H9 (cell line): ENCODE measurements around the gene FBXO42. TPM values are rescaled to one million over a fixed set of nuclear protein-coding genes. Genes with fewer than 3 reads are reported as not detected.

Source experiments
- DNase-seq: peaks from one replicate; pipeline ENCODE4 v3.0.0-alpha.2; 2017
- H2AFZ ChIP-seq: one replicate; pipeline ENCODE4 v1.6.1; 2013; ENCODE audit warnings: mild to moderate bottlenecking, low read length, control low read depth, moderate library complexity
- H2AK5ac ChIP-seq: 2 replicates; pipeline ENCODE4 v1.6.1; 2013; ENCODE audit warnings: low read length, control low read depth, mixed read lengths; ENCODE audit not compliant: insufficient read length
- H2BK120ac ChIP-seq: one replicate; pipeline ENCODE4 v1.6.1; 2013; ENCODE audit warnings: low read depth, mild to moderate bottlenecking, low read length, control low read depth, inconsistent platforms; ENCODE audit not compliant: poor library complexity, severe bottlenecking
- H2BK12ac ChIP-seq: 2 replicates; pipeline ENCODE4 v1.6.1; 2013; ENCODE audit warnings: low read length, control low read depth, mixed read lengths, low read depth; ENCODE audit not compliant: insufficient read length
- H2BK15ac ChIP-seq: 2 replicates; pipeline ENCODE4 v1.6.1; 2013; ENCODE audit warnings: low read depth, low read length, control low read depth
- H2BK20ac ChIP-seq: one replicate; pipeline ENCODE4 v1.6.1; 2013; ENCODE audit warnings: low read depth, mild to moderate bottlenecking, low read length, control low read depth, inconsistent platforms; ENCODE audit not compliant: poor library complexity, severe bottlenecking
- H2BK5ac ChIP-seq: 2 replicates; pipeline ENCODE4 v1.6.1; 2013; ENCODE audit warnings: low read length, control low read depth, mixed read lengths; ENCODE audit not compliant: insufficient read length
- H3K14ac ChIP-seq: 2 replicates; pipeline ENCODE4 v1.6.1; 2013; ENCODE audit warnings: low read length, control low read depth; ENCODE audit not compliant: insufficient read depth
- H3K18ac ChIP-seq: 2 replicates; pipeline ENCODE4 v1.6.1; 2013; ENCODE audit warnings: low read depth, mild to moderate bottlenecking, mixed read lengths, low read length, control low read depth; ENCODE audit not compliant: insufficient read length
- H3K23ac ChIP-seq: 2 replicates; pipeline ENCODE4 v1.6.1; 2013; ENCODE audit warnings: low read length, control low read depth, mixed read lengths, low read depth; ENCODE audit not compliant: insufficient read length
- H3K23me2 ChIP-seq: 2 replicates; pipeline ENCODE4 v1.6.1; 2013; ENCODE audit warnings: low read depth, mild to moderate bottlenecking, mixed read lengths, low read length, control low read depth; ENCODE audit not compliant: insufficient read length, poor library complexity, severe bottlenecking
- H3K27ac ChIP-seq: 2 replicates; pipeline ENCODE4 v1.5.1; 2013; ENCODE audit warnings: low read length, control low read depth, mixed read lengths, low read depth; ENCODE audit not compliant: insufficient read length
- H3K27me3 ChIP-seq: 2 replicates; pipeline ENCODE4 v1.6.1; 2013; ENCODE audit warnings: low read length, control low read depth, inconsistent platforms; ENCODE audit not compliant: insufficient read depth
- H3K4ac ChIP-seq: 2 replicates; pipeline ENCODE4 v1.6.1; 2013; ENCODE audit warnings: low read depth, mild to moderate bottlenecking, control low read depth, inconsistent platforms, low read length, moderate library complexity
- H3K4me1 ChIP-seq: 2 replicates; pipeline ENCODE4 v1.6.1; 2013; ENCODE audit warnings: low read length, control low read depth, inconsistent platforms; ENCODE audit not compliant: insufficient read depth
- H3K4me2 ChIP-seq: 2 replicates; pipeline ENCODE4 v1.6.1; 2013; ENCODE audit warnings: low read length, control low read depth, mixed read lengths; ENCODE audit not compliant: insufficient read length, insufficient read depth
- H3K56ac ChIP-seq: 2 replicates; pipeline ENCODE4 v1.6.1; 2013; ENCODE audit warnings: low read depth, mild to moderate bottlenecking, mixed read lengths, low read length, control low read depth; ENCODE audit not compliant: insufficient read length
- H3K79me1 ChIP-seq: 2 replicates; pipeline ENCODE4 v1.6.1; 2013; ENCODE audit warnings: low read depth, mild to moderate bottlenecking, moderate library complexity, low read length, control low read depth, inconsistent platforms; ENCODE audit not compliant: insufficient read depth, poor library complexity, severe bottlenecking
- H3K79me2 ChIP-seq: 2 replicates; pipeline ENCODE4 v1.6.1; 2013; ENCODE audit warnings: low read length, control low read depth, inconsistent platforms; ENCODE audit not compliant: insufficient read depth
- H3K9ac ChIP-seq: 2 replicates; pipeline ENCODE4 v1.6.1; 2013; ENCODE audit warnings: low read length, control low read depth, mixed read lengths; ENCODE audit not compliant: insufficient read length; ENCODE audit errors: extremely low read depth
- H3K9me3 ChIP-seq: one replicate; pipeline ENCODE4 v1.6.1; 2013; ENCODE audit warnings: low read depth, low read length, inconsistent platforms; ENCODE audit not compliant: control insufficient read depth
- H3T11ph ChIP-seq: one replicate; pipeline ENCODE4 v1.6.1; 2013; ENCODE audit warnings: mild to moderate bottlenecking, low read length, control low read depth, inconsistent platforms
- H4K20me1 ChIP-seq: one replicate; pipeline ENCODE4 v1.6.1; 2013; ENCODE audit not compliant: control insufficient read depth, insufficient read length, insufficient read depth
- H4K5ac ChIP-seq: 2 replicates; pipeline ENCODE4 v1.6.1; 2013; ENCODE audit warnings: low read depth, mild to moderate bottlenecking, mixed read lengths, low read length, control low read depth; ENCODE audit not compliant: insufficient read length
- H4K8ac ChIP-seq: replicated peaks from 2 replicates; pipeline ENCODE4 v1.6.1; 2013; ENCODE audit warnings: low read length, control low read depth, mixed read lengths, low read depth; ENCODE audit not compliant: insufficient read length
- H4K91ac ChIP-seq: 2 replicates; pipeline ENCODE4 v1.6.1; 2013; ENCODE audit warnings: low read depth, mild to moderate bottlenecking, moderate library complexity, mixed read lengths, low read length, control low read depth; ENCODE audit not compliant: insufficient read length
- H3K27ac Mint-ChIP-seq, 3 experiments: 2 replicates in 2 of 3; 3 replicates in 1 of 3; pipeline ENCODE4 v1.8.0; 2020 to 2021; ENCODE audit warnings: mixed read lengths in 3 of 3, mild to moderate bottlenecking in 1 of 3, moderate library complexity in 1 of 3
- H3K27me3 Mint-ChIP-seq: 2 replicates; pipeline ENCODE4 v1.8.0; 2021; ENCODE audit warnings: low read depth, mild to moderate bottlenecking, moderate library complexity, mixed read lengths
- H3K36me3 Mint-ChIP-seq, 3 experiments: 2 replicates in 2 of 3; 3 replicates in 1 of 3; pipeline ENCODE4 v1.8.0; 2020 to 2021; ENCODE audit warnings: low read depth in 3 of 3, mixed read lengths in 3 of 3; ENCODE audit not compliant: insufficient read depth in 1 of 3
- H3K4me1 Mint-ChIP-seq, 2 experiments: 2 replicates each; pipeline ENCODE4 v1.8.0; 2020; ENCODE audit warnings: mixed read lengths in 2 of 2
- H3K4me3 Mint-ChIP-seq, 2 experiments: 2 replicates in 1 of 2; 3 replicates in 1 of 2; pipeline ENCODE4 v1.8.0; 2020 to 2021; ENCODE audit warnings: mild to moderate bottlenecking in 2 of 2, mixed read lengths in 2 of 2, moderate library complexity in 1 of 2
- H3K9me3 Mint-ChIP-seq, 2 experiments: 2 replicates in 1 of 2; 3 replicates in 1 of 2; pipeline ENCODE4 v1.8.0; 2020; ENCODE audit warnings: mild to moderate bottlenecking in 2 of 2, mixed read lengths in 2 of 2, moderate library complexity in 1 of 2
- CTCF ChIP-seq: fragments of 200-600 bp; sonication (generic); conservative IDR thresholded peaks from 3 replicates; pipeline ENCODE4 v1.8.0; 2021; ENCODE audit warnings: antibody characterized with exemption, mild to moderate bottlenecking
- WGBS: extraction: QIAGEN DNeasy Blood & Tissue Kit; methylation state at CpG from one replicate; pipeline ENCODE4 v1.1.7; 2013; ENCODE audit warnings: missing lambda C conversion rate, low lambda C conversion rate, mixed read lengths; ENCODE audit not compliant: insufficient read length; ENCODE audit errors: extremely low coverage; 5-methylcytosine and 5-hydroxymethylcytosine counted together
- total RNA-seq: library from RNA; stranded (reverse); gene quantifications from 2 replicates; pipeline ENCODE4 v1.2.1, GENCODE V29; 2021

The FBXO42 gene
- total RNA-seq, 1 experiment from 2014 or later, result 17.4 TPM

- Histone ChIP-seq H2BK12ac (no peak overlapping the region), H3K56ac (no peak overlapping the region), H4K8ac (no peak overlapping the region), H3K79me2 (no peaks in the 10 kb centered on the region), H2BK120ac (no peak overlapping the region), H2AK5ac (no peak overlapping the region), H2AFZ (no peak overlapping the region), H3K79me1 (no peaks in the 10 kb centered on the region), H3K9ac (no peak overlapping the region), H3K18ac (no peak overlapping the region), H4K5ac (no peak overlapping the region), H3T11ph (no peak overlapping the region), H2BK20ac (no peak overlapping the region), H3K4me1 (no peaks in the 10 kb centered on the region), H3K4me2 (no peak overlapping the region), H3K27me3 (no peaks in the 10 kb centered on the region), H3K27ac (no peak overlapping the region), H4K20me1 (no peaks in the 10 kb centered on the region), H2BK15ac (no peak overlapping the region), H3K4ac (no peak overlapping the region), H3K23me2 (no peaks in the 10 kb centered on the region), H3K9me3 (no peaks in the 10 kb centered on the region), H2BK5ac (no peak overlapping the region), H3K14ac (no peak overlapping the region), H4K91ac (no peak overlapping the region), H3K23ac (no peak overlapping the region)
- no CpG with 5 or more reads among the region's 2 CpGs for WGBS
- Mint-ChIP-seq H3K36me3 (peaks cover 2 to 27% (median 14%) of the 10 kb centered on the region in 3 experiments; a peak in 6 of 7 replicates), H3K9me3 (no peaks in the 10 kb centered on the region), H3K27me3 (no peaks in the 10 kb centered on the region), H3K4me1 (peaks cover 3 to 4% of the 10 kb centered on the region in 2 experiments), H3K4me3 (no peak overlapping the region), H3K27ac (no peak overlapping the region; a peak in 1 of 7 replicates)
- TF ChIP-seq CTCF, result no peak
- no peak for DNase-seq
Observed at GRCh38 chr1:16247441-16247840, 104.8 kb downstream of the FBXO42 start.
